Measurements from ENCODE around the gene BARHL1. TPM values are rescaled to one million over a fixed set of nuclear protein-coding genes. Genes with fewer than 3 reads are reported as not detected.

Gene BARHL1
- total and polyA plus RNA-seq, 2 donors (not counting 3 experiments of a cell fraction or from before 2014, with no cell fraction given) = not detected

GRCh38 chr9:132609829-132610228, 27.4 kb downstream of the BARHL1 start:
- H3K4me2 ChIP-seq (ENCODE audit: insufficient read depth, low read length) = no peak overlapping the region
- intact Hi-C loops (cut with micrococcal nuclease) = no loop called here
- no peak overlapping the region for H2AFZ ChIP-seq (ENCODE audit: low read depth, low read length)
- peaks cover 3 to 11% of the 10 kb centered on the region in 2 experiments for H3K36me3 ChIP-seq (ENCODE audit: control insufficient read depth in 2 of 2, extremely low read depth in 1 of 2, insufficient read depth in 2 of 2, low read length in 2 of 2)
- no peak overlapping the region for H3K27ac ChIP-seq (ENCODE audit: insufficient read depth, low read depth, low read length)
- H3K9me3 ChIP-seq (replicated peaks; ENCODE audit: control insufficient read depth, insufficient read depth, low read length) = no peaks in the 10 kb centered on the region
- ChIA-PET CTCF (no interaction called here), POLR2A (no interaction called here)
- no peaks in the 10 kb centered on the region for H3K79me2 ChIP-seq (ENCODE audit: control insufficient read depth, insufficient read depth, low read length)
- DNase-seq (ENCODE audit: low read depth, low spot score) = no peak
- no peaks in the 10 kb centered on the region for H3K4me1 ChIP-seq (ENCODE audit: control insufficient read depth, extremely low read depth, insufficient read depth, low read length)
- no TSS peak for BruUV-seq (replicated peaks)
- no peaks in the 10 kb centered on the region for H4K20me1 ChIP-seq (replicated peaks; ENCODE audit: control insufficient read depth, extremely low read depth, insufficient read depth, low read length)
- no peaks in the 10 kb centered on the region for H3K27me3 ChIP-seq (ENCODE audit: control insufficient read depth in 2 of 2, insufficient read depth in 2 of 2, low read length in 2 of 2)
- FAIRE-seq = no peak
- no peak overlapping the region for H3K9ac ChIP-seq (replicated peaks; ENCODE audit: extremely low read depth, insufficient read depth, low read length)
- H3K4me3 ChIP-seq (replicated peaks in 1 of 3; ENCODE audit: insufficient read depth in 1 of 3, low read depth in 1 of 3, low read length in 3 of 3) = no peak overlapping the region
- TF ChIP-seq FOS (IDR thresholded peaks at IDR 0.05; ENCODE audit: borderline replicate concordance, insufficient read depth, low read length) (no peak), MYC (IDR thresholded peaks at IDR 0.05; ENCODE audit: low read depth, low read length) (no peak), GATA2 (IDR thresholded peaks at IDR 0.05; ENCODE audit: insufficient read depth, insufficient read length, low read depth, low read length) (no peak), POLR2A (IDR thresholded peaks at IDR 0.05; ENCODE audit: low read depth, low read length) (no peak), MAX (IDR thresholded peaks at IDR 0.05; ENCODE audit: insufficient read depth, insufficient read length) (no peak), CTCF (IDR thresholded peaks at IDR 0.05; ENCODE audit: extremely low read depth in 1 of 2, insufficient read depth in 1 of 2, low read depth in 1 of 2, low read length in 2 of 2) (no peak), EZH2 (IDR thresholded peaks at IDR 0.05; ENCODE audit: borderline replicate concordance, low read depth, low read length, severe bottlenecking) (no peak), JUN (IDR thresholded peaks at IDR 0.05; ENCODE audit: borderline replicate concordance, insufficient read depth, insufficient read length, low read depth) (no peak), POLR2AphosphoS5 (IDR thresholded peaks at IDR 0.05; ENCODE audit: insufficient read depth, low read depth, low read length) (no peak)
- dilution Hi-C loops (cut with MboI; ENCODE audit: extremely low pct_ligation_motif_present, low sequenced_read_pairs) = no loop called here
- no peaks in the 10 kb centered on the region for H3K9me1 ChIP-seq (replicated peaks; ENCODE audit: control insufficient read depth, extremely low read depth, insufficient read depth, low read length)

Data from endothelial cell of umbilical vein (primary cell).